Vagina (tissue), 2 donors: ENCODE results near the gene GNB1L.

Experiments used
- POLR2A ChIP-seq, 2 donors: fragments of 450-650 bp; IDR thresholded peaks; one replicate each; pipeline ENCODE4 v1.6.1; 2017; ENCODE audit warnings: antibody characterized with exemption in 2 of 2, mild to moderate bottlenecking in 2 of 2, moderate library complexity in 2 of 2
- POLR2AphosphoS5 ChIP-seq, 2 donors: sonication (generic); formaldehyde crosslinking; IDR thresholded peaks; one replicate each; pipeline ENCODE4 v1.9.0; 2017; ENCODE audit warnings: antibody characterized with exemption in 2 of 2, mild to moderate bottlenecking in 2 of 2, low read depth in 1 of 2; ENCODE audit not compliant: insufficient read depth in 1 of 2
- TF ChIP-seq, protein P1 (sequence below), 3 experiments: fragments of 450-650 bp in 2 of 3; fragments of 200-600 bp in 1 of 3; sonication (generic) in 1 of 3; IDR thresholded peaks; one replicate each; pipeline ENCODE4 v1.5.1; 2017 to 2019; ENCODE audit warnings: antibody characterized with exemption in 3 of 3, mild to moderate bottlenecking in 2 of 3, moderate library complexity in 2 of 3

DNA sequence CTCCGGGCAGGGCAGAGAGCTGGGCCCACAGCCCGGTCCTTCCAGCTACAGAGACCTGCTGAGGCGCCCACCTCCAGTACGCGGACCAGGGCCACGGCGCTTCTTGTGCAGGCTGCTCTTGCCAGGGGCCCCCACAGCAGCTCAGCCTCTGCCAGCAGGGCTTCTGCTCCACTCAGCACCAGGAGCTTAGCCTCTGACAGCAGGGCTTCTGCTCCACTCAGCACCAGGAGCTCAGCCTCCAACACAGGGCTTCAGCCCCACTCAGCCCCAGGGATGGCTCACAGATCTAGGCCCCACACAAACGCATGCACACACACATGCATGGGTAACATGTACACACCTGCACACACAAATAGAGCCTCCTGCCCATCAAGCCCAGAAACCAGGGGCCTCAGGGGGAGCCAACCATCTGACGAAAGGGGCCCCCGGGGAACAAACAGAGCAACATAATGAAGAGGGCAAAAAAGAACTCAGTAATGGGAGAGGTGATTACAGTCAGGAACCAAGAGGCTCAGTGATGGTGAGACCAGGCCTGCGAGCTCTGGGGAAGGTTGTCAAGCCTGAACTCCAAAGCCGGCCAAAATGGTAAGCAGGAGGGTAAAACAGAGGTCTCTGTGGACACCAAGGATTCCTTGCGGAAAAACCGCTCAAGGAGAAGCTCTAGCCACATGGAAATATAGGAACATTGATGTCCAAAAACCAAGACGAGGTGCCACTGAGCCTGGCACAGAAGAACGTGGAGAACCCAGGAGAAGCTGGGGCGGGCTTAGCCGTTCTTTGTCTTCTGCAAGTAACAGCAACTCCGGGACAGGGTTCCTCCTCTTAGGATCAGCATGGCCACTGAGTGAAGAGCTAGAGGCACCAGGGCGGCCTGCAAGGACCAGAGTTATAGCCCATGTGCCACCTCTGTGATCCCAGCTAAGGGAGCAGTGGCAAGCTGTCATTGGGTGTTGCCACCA, 46.5 kb downstream of the GNB1L start:
- TF ChIP-seq, protein P1, sequence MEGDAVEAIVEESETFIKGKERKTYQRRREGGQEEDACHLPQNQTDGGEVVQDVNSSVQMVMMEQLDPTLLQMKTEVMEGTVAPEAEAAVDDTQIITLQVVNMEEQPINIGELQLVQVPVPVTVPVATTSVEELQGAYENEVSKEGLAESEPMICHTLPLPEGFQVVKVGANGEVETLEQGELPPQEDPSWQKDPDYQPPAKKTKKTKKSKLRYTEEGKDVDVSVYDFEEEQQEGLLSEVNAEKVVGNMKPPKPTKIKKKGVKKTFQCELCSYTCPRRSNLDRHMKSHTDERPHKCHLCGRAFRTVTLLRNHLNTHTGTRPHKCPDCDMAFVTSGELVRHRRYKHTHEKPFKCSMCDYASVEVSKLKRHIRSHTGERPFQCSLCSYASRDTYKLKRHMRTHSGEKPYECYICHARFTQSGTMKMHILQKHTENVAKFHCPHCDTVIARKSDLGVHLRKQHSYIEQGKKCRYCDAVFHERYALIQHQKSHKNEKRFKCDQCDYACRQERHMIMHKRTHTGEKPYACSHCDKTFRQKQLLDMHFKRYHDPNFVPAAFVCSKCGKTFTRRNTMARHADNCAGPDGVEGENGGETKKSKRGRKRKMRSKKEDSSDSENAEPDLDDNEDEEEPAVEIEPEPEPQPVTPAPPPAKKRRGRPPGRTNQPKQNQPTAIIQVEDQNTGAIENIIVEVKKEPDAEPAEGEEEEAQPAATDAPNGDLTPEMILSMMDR (IDR thresholded peaks at IDR 0.05) = no peak
- TF ChIP-seq POLR2AphosphoS5 (IDR thresholded peaks at IDR 0.05; ENCODE audit: insufficient read depth in 1 of 2, low read depth in 1 of 2) (no peak), POLR2A (IDR thresholded peaks at IDR 0.05) (no peak)
